AG09309 (cell line): ENCODE measurements around the gene SOST.

Experiments
- DNase-seq: peaks from one replicate; pipeline ENCODE4 v3.0.0-alpha.2; 2010; ENCODE audit warnings: low read depth
- H3K4me3 ChIP-seq: 2 replicates; pipeline ENCODE4 v1.5.1; 2011; ENCODE audit warnings: mild to moderate bottlenecking, low read depth, low read length, moderate library complexity; ENCODE audit not compliant: control insufficient read depth
- TF ChIP-seq, protein P1 (sequence below): IDR thresholded peaks from 2 replicates; pipeline ENCODE4 v1.5.1; 2011; ENCODE audit warnings: mild to moderate bottlenecking, low read depth, low read length, inconsistent platforms; ENCODE audit not compliant: insufficient read depth, control insufficient read depth; ENCODE audit errors: missing control alignments

SOST gene

DNA sequence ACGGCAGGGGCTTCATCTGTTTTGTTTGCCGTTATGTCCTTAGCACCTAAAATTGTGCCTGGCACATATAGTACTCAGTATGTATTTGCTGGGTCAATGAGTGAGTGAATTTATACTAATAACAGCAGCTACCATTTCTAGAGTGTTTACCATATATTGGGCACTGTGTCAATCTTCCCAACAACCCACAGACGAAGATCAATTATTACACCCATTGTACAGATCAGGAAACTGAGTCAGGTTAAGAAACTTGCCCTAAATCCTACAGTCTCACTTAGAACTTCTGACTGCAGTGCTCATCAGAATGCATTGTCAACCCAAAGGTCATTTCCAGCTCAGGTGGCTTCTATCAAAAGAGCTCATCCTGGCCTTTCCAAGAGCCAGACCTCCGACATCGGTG, 52.4 kb downstream of the SOST start:
- H3K4me3 ChIP-seq: no peak overlapping the region
- TF ChIP-seq, protein P1, sequence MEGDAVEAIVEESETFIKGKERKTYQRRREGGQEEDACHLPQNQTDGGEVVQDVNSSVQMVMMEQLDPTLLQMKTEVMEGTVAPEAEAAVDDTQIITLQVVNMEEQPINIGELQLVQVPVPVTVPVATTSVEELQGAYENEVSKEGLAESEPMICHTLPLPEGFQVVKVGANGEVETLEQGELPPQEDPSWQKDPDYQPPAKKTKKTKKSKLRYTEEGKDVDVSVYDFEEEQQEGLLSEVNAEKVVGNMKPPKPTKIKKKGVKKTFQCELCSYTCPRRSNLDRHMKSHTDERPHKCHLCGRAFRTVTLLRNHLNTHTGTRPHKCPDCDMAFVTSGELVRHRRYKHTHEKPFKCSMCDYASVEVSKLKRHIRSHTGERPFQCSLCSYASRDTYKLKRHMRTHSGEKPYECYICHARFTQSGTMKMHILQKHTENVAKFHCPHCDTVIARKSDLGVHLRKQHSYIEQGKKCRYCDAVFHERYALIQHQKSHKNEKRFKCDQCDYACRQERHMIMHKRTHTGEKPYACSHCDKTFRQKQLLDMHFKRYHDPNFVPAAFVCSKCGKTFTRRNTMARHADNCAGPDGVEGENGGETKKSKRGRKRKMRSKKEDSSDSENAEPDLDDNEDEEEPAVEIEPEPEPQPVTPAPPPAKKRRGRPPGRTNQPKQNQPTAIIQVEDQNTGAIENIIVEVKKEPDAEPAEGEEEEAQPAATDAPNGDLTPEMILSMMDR: no peak
- DNase-seq: no peak
